Stomach (tissue), 9 donors: ENCODE data around the gene NDUFS8. TPM values are rescaled to one million over a fixed set of nuclear protein-coding genes. Genes with fewer than 3 reads are reported as not detected.

ENCODE experiments used
- DNase-seq, 2 donors: peaks; one replicate each; pipeline versions ENCODE4 v3.0.0 to v3.0.0-alpha.2; 2013 to 2019
- H3K27ac ChIP-seq, 5 donors: fragments of 200-600 bp in 4 of 5; sonication (generic) in 4 of 5; one replicate each; pipeline ENCODE4 v1.5.1; 2013 to 2019; ENCODE audit warnings: mild to moderate bottlenecking in 1 of 5, moderate library complexity in 1 of 5
- H3K27me3 ChIP-seq, 3 donors: fragments of 200-600 bp; sonication (generic); one replicate each; pipeline ENCODE4 v1.5.1; 2017 to 2019; ENCODE audit warnings: mixed run types in 1 of 3
- H3K36me3 ChIP-seq, 4 donors: fragments of 200-600 bp; sonication (generic); 1 replicate in 3 of 4; 2 replicates in 1 of 4; pipeline ENCODE4 v1.5.1; 2016 to 2019
- H3K4me1 ChIP-seq, 4 donors: fragments of 200-600 bp; sonication (generic); one replicate each; pipeline ENCODE4 v1.5.1; 2016 to 2019
- H3K4me3 ChIP-seq, 4 donors: fragments of 200-600 bp; sonication (generic) in 3 of 4; one replicate each; pipeline ENCODE4 v1.5.1; 2016 to 2019; ENCODE audit warnings: mild to moderate bottlenecking in 1 of 4
- H3K9me3 ChIP-seq, 4 donors: fragments of 200-600 bp; sonication (generic); one replicate each; pipeline ENCODE4 v1.5.1; 2016 to 2019
- EP300 ChIP-seq: sonication (generic); formaldehyde crosslinking; IDR thresholded peaks from one replicate; pipeline ENCODE4 v1.6.1; 2017; ENCODE audit warnings: antibody characterized with exemption
- POLR2A ChIP-seq, 4 donors: fragments of 450-650 bp; IDR thresholded peaks; one replicate each; pipeline ENCODE4 v1.6.1; 2016; ENCODE audit warnings: antibody characterized with exemption in 4 of 4, control low read depth in 2 of 4, mild to moderate bottlenecking in 1 of 4, moderate library complexity in 1 of 4
- POLR2AphosphoS5 ChIP-seq, 3 donors: sonication (generic); formaldehyde crosslinking; IDR thresholded peaks; one replicate each; pipeline ENCODE4 v1.6.1; 2016; ENCODE audit warnings: antibody characterized with exemption in 3 of 3
- WGBS, 5 donors: extraction: QIAGEN DNeasy Blood & Tissue Kit in 3 of 5; methylation state at CpG; one replicate each; pipeline versions ENCODE4 v1.1.5 to v1.1.7; 2013 to 2018; 5-methylcytosine and 5-hydroxymethylcytosine counted together
- intact Hi-C: fragments of 100-400 bp; cut with DNase I; formaldehyde crosslinking; loops from one replicate; pipeline ENCODE4 v1.15.1; 2023; ENCODE audit warnings: low total_unique reads
- polyA plus RNA-seq, 3 donors: library from polyadenylated mRNA; stranded (reverse); fragments of 200-250 nt; gene quantifications; one replicate each; pipeline ENCODE4 v1.2.3, GENCODE V29; 2013
- total RNA-seq, 5 donors: library from RNA; depleted of rRNA; stranded (reverse); fragments of >200 nt; gene quantifications; one replicate each; pipeline versions ENCODE4 v1.1.0 to v1.2.3, GENCODE V29; 2014 to 2016
- TF ChIP-seq, protein P1 (sequence below), 7 experiments: fragments of 450-650 bp in 4 of 7; fragments of 200-600 bp in 3 of 7; sonication (generic) in 3 of 7; IDR thresholded peaks; one replicate each; pipeline ENCODE4 v1.5.1; 2016 to 2019; ENCODE audit warnings: antibody characterized with exemption in 7 of 7, control low read depth in 2 of 7, mild to moderate bottlenecking in 1 of 7
- donor health status: healthy with polysubstance abuse.
- donor health status: Bipolar disorder and iron deficiency.
- donor health status: healthy.

Gene NDUFS8
- total and polyA plus RNA-seq, 8 donors, result 52.0 to 310 (median 161) TPM

GRCh38 chr11:68071281-68072048 lies 41.0 kb downstream of the NDUFS8 start:
- Histone ChIP-seq H3K4me3 (no peak overlapping the region), H3K27ac (no peak overlapping the region), H3K36me3 (peaks cover 51 to 92% (median 89%) of the 10 kb centered on the region in 4 donors), H3K27me3 (no peaks in the 10 kb centered on the region), H3K9me3 (no peaks in the 10 kb centered on the region), H3K4me1 (peaks cover 0 to 9% (median 2%) of the 10 kb centered on the region in 4 donors)
- DNase-seq, result no peak
- 70 to 88% (median 78%) methylated on average over 2 to 3 of the region's 3 CpGs for WGBS, 5 donors
- intact Hi-C loops, result no loop called here
- TF ChIP-seq, protein P1, sequence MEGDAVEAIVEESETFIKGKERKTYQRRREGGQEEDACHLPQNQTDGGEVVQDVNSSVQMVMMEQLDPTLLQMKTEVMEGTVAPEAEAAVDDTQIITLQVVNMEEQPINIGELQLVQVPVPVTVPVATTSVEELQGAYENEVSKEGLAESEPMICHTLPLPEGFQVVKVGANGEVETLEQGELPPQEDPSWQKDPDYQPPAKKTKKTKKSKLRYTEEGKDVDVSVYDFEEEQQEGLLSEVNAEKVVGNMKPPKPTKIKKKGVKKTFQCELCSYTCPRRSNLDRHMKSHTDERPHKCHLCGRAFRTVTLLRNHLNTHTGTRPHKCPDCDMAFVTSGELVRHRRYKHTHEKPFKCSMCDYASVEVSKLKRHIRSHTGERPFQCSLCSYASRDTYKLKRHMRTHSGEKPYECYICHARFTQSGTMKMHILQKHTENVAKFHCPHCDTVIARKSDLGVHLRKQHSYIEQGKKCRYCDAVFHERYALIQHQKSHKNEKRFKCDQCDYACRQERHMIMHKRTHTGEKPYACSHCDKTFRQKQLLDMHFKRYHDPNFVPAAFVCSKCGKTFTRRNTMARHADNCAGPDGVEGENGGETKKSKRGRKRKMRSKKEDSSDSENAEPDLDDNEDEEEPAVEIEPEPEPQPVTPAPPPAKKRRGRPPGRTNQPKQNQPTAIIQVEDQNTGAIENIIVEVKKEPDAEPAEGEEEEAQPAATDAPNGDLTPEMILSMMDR (IDR thresholded peaks at IDR 0.05), result no peak
- TF ChIP-seq POLR2AphosphoS5 (IDR thresholded peaks at IDR 0.05) (no peak), POLR2A (IDR thresholded peaks at IDR 0.05) (no peak), EP300 (no peak)

GRCh38 chr11:68074584-68075352 lies 44.3 kb downstream of the NDUFS8 start:
- intact Hi-C loops, result no loop called here
- 54 to 81% (median 65%) methylated on average over 10 of the region's 10 CpGs for WGBS, 5 donors
- H3K9me3 ChIP-seq, result no peaks in the 10 kb centered on the region

DNA sequence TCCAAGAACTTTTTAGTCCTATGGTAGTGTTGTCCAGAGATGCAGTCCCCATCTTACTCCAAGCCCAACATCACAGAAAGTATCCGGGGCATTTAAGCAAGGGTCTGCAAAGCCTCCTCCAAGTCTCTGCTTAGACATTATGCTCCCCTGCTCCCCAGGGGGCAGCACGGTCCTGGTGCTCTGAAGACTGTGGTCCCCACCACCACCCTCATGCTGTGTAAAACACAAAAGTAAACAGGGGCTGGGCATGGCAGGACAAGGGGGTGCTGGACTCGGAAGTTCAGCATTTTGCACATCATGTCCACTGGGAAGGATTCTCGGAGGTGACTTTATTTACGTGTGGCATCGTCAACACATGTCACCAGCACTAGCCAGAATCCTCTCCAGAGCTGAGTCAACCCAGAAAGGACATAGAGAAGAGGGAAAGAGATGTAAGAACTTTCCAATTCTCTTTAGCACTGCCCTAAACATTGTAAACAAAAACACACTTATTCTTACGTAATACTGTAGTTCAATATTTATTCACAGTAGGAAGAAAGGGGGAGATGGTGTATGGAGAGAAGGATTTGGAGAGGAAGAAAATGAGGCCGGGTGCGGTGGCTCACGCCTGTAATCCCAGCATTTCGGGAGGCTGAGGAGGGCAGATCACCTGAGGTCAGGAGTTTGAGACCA lies 46.0 kb downstream of the NDUFS8 start:
- Histone ChIP-seq H3K27me3 (no peaks in the 10 kb centered on the region), H3K36me3 (peaks cover 21 to 80% (median 67%) of the 10 kb centered on the region in 4 donors), H3K4me1 (peaks cover 6 to 35% (median 29%) of the 10 kb centered on the region in 4 donors), H3K9me3 (no peaks in the 10 kb centered on the region), H3K27ac (peak overlapping the region in 2 of 5 donors; percentile 40 to 46), H3K4me3 (no peak overlapping the region)
- WGBS, 5 donors, result 35 to 56% (median 52%) methylated on average over 11 of the region's 11 CpGs
- DNase-seq, result peak in 1 of 2 donors; percentile 58
- intact Hi-C loops, result no loop called here
- TF ChIP-seq, protein P1 (IDR thresholded peaks at IDR 0.05), result peak in 3 of 7 experiments; percentile 11 to 34 (median 27)
- TF ChIP-seq EP300 (no peak), POLR2A (IDR thresholded peaks at IDR 0.05) (no peak)

More at GRCh38 chr11:68074584-68075352, 44.3 kb downstream of the NDUFS8 start:
- Histone ChIP-seq H3K36me3 (peaks cover 23 to 80% (median 70%) of the 10 kb centered on the region in 4 donors), H3K4me3 (no peak overlapping the region), H3K27me3 (no peaks in the 10 kb centered on the region), H3K4me1 (peaks cover 0 to 27% (median 23%) of the 10 kb centered on the region in 4 donors), H3K27ac (no peak overlapping the region)
- no peak for DNase-seq
- TF ChIP-seq EP300, result no peak
- no peak for TF ChIP-seq POLR2A (IDR thresholded peaks at IDR 0.05)
- TF ChIP-seq, protein P1 (IDR thresholded peaks at IDR 0.05), result no peak
- TF ChIP-seq POLR2AphosphoS5 (IDR thresholded peaks at IDR 0.05), result no peak
